OCI-M2 (cell line): ENCODE measurements around the gene ATP8B3.

Experiments
- DNase-seq: peaks from one replicate; lab custom pipeline; 2025; ENCODE audit not compliant: unreplicated experiment; lab: John Stamatoyannopoulos, UW

ATP8B3 gene

GRCh38 chr19:1747285-1748114 lies 64.6 kb downstream of the ATP8B3 start:
- no peak for DNase-seq

- DNase-seq: no peak
These were observed 65.4 kb downstream of the ATP8B3 start for GRCh38 chr19:1746401-1747284.

GRCh38 chr19:1745589-1746031 lies 66.5 kb downstream of the ATP8B3 start:
- DNase-seq: no peak

- no peak for DNase-seq
These were observed 67.1 kb downstream of the ATP8B3 start for GRCh38 chr19:1744822-1745563.

GRCh38 chr19:1744133-1744665 lies 67.9 kb downstream of the ATP8B3 start:
- DNase-seq: no peak

- no peak for DNase-seq
These were observed 68.9 kb downstream of the ATP8B3 start for GRCh38 chr19:1742989-1743696.

GRCh38 chr19:1739960-1740629 lies 72.0 kb downstream of the ATP8B3 start:
- no peak for DNase-seq

GRCh38 chr19:1736927-1737326 lies 75.1 kb downstream of the ATP8B3 start:
- no peak for DNase-seq

GRCh38 chr19:1736280-1736679 lies 75.8 kb downstream of the ATP8B3 start:
- no peak for DNase-seq

GRCh38 chr19:1734321-1734966 lies 77.6 kb downstream of the ATP8B3 start:
- no peak for DNase-seq
